BLaER1 (cell line): ENCODE measurements around the gene DENND6B.

Source experiments
- H3K27ac ChIP-seq: shearing (Covaris generic); formaldehyde crosslinking; 2 replicates; pipeline ENCODE4 v1.8.1; 2022
- H3K27me3 ChIP-seq: shearing (Covaris generic); formaldehyde crosslinking; 2 replicates; pipeline ENCODE4 v1.8.1; 2022
- H3K36me3 ChIP-seq: shearing (Covaris generic); formaldehyde crosslinking; 2 replicates; pipeline ENCODE4 v1.8.1; 2022
- H3K4me1 ChIP-seq: shearing (Covaris generic); formaldehyde crosslinking; 2 replicates; pipeline ENCODE4 v1.8.1; 2022
- H3K4me2 ChIP-seq: shearing (Covaris generic); formaldehyde crosslinking; 2 replicates; pipeline ENCODE4 v1.8.1; 2022
- H3K4me3 ChIP-seq: shearing (Covaris generic); formaldehyde crosslinking; 2 replicates; pipeline ENCODE4 v1.8.1; 2022
- H3K9ac ChIP-seq: shearing (Covaris generic); formaldehyde crosslinking; 2 replicates; pipeline ENCODE4 v1.8.1; 2022
- H3K9me3 ChIP-seq: shearing (Covaris generic); formaldehyde crosslinking; 2 replicates; pipeline ENCODE4 v1.8.1; 2022
- H4K20me1 ChIP-seq: shearing (Covaris generic); formaldehyde crosslinking; 2 replicates; pipeline ENCODE4 v1.8.1; 2022
- Cebpa-rat ChIP-seq: shearing (Covaris generic); IDR thresholded peaks from 2 replicates; pipeline ENCODE4 v1.8.1; 2022

Gene DENND6B

GRCh38 chr22:50269573-50269969 is 57.2 kb downstream of the DENND6B start:
- no peak for TF ChIP-seq Cebpa-rat
- Histone ChIP-seq H3K9me3 (peaks cover 9% of the 10 kb centered on the region; the same call in 1 of the 2 replicates), H3K4me2 (peak overlapping the region; percentile 99), H3K36me3 (peaks cover 24% of the 10 kb centered on the region), H3K27me3 (no peaks in the 10 kb centered on the region), H4K20me1 (peaks cover 32% of the 10 kb centered on the region), H3K4me3 (peak overlapping the region; percentile 72), H3K9ac (peak overlapping the region; percentile 76), H3K27ac (peak overlapping the region; percentile 71), H3K4me1 (peaks cover 67% of the 10 kb centered on the region)

- Histone ChIP-seq H3K4me3 (peak overlapping the region; percentile 72; the same call in 1 of the 2 replicates), H3K4me2 (peak overlapping the region; percentile 99), H3K27ac (no peak overlapping the region), H4K20me1 (peaks cover 26% of the 10 kb centered on the region; the same call in 1 of the 2 replicates), H3K27me3 (no peaks in the 10 kb centered on the region), H3K36me3 (peaks cover 24% of the 10 kb centered on the region), H3K9me3 (peaks cover 9% of the 10 kb centered on the region; the same call in 1 of the 2 replicates), H3K4me1 (peaks cover 66% of the 10 kb centered on the region), H3K9ac (no peak overlapping the region)
- TF ChIP-seq Cebpa-rat: no peak
Observed at GRCh38 chr22:50268655-50269113, 58.1 kb downstream of the DENND6B start.

- peaks cover 24% of the 10 kb centered on the region; the same call in 1 of the 2 replicates for H4K20me1 ChIP-seq
- H3K4me2 ChIP-seq: peak overlapping the region; percentile 99
- peaks cover 24% of the 10 kb centered on the region for H3K36me3 ChIP-seq
- no peak overlapping the region for H3K4me3 ChIP-seq
- no peak overlapping the region for H3K27ac ChIP-seq
- H3K4me1 ChIP-seq: peaks cover 69% of the 10 kb centered on the region
- H3K9ac ChIP-seq: 0 out of 2 replicates have a peak overlapping the region, but pooled peaks have one; percentile 19
- TF ChIP-seq Cebpa-rat: no peak
- no peaks in the 10 kb centered on the region for H3K27me3 ChIP-seq
- H3K9me3 ChIP-seq: peaks cover 9% of the 10 kb centered on the region; the same call in 1 of the 2 replicates
Observed at GRCh38 chr22:50267591-50268390, 59.0 kb downstream of the DENND6B start.

- Histone ChIP-seq H3K4me2 (no peak overlapping the region), H3K27ac (no peak overlapping the region), H3K4me1 (peaks cover 69% of the 10 kb centered on the region), H3K9ac (no peak overlapping the region), H3K4me3 (no peak overlapping the region), H3K9me3 (peaks cover 9% of the 10 kb centered on the region; the same call in 1 of the 2 replicates), H3K27me3 (no peaks in the 10 kb centered on the region), H4K20me1 (peaks cover 20% of the 10 kb centered on the region; the same call in 1 of the 2 replicates), H3K36me3 (peaks cover 24% of the 10 kb centered on the region)
- no peak for TF ChIP-seq Cebpa-rat
Observed at GRCh38 chr22:50266994-50267393, 59.8 kb downstream of the DENND6B start.

GRCh38 chr22:50264946-50265669 is 61.7 kb downstream of the DENND6B start:
- Histone ChIP-seq H3K36me3 (peaks cover 24% of the 10 kb centered on the region), H3K9me3 (peaks cover 9% of the 10 kb centered on the region; the same call in 1 of the 2 replicates), H4K20me1 (peaks cover 18% of the 10 kb centered on the region; the same call in 1 of the 2 replicates), H3K4me2 (peak overlapping the region; percentile 17; the same call in 1 of the 2 replicates), H3K27ac (no peak overlapping the region), H3K27me3 (no peaks in the 10 kb centered on the region), H3K9ac (0 out of 2 replicates have a peak overlapping the region, but pooled peaks have one; percentile 10), H3K4me1 (peaks cover 60% of the 10 kb centered on the region), H3K4me3 (no peak overlapping the region)
- no peak for TF ChIP-seq Cebpa-rat

- Histone ChIP-seq H3K9me3 (peaks cover 9% of the 10 kb centered on the region; the same call in 1 of the 2 replicates), H3K27ac (no peak overlapping the region), H3K4me3 (no peak overlapping the region), H4K20me1 (peaks cover 19% of the 10 kb centered on the region), H3K4me1 (peaks cover 59% of the 10 kb centered on the region), H3K27me3 (no peaks in the 10 kb centered on the region), H3K4me2 (no peak overlapping the region), H3K9ac (no peak overlapping the region), H3K36me3 (peaks cover 26% of the 10 kb centered on the region)
- no peak for TF ChIP-seq Cebpa-rat
Observed at GRCh38 chr22:50264104-50264745, 62.6 kb downstream of the DENND6B start.

- Histone ChIP-seq H3K27ac (peak overlapping the region; percentile 89), H3K4me1 (peaks cover 56% of the 10 kb centered on the region), H3K9me3 (peaks cover 9% of the 10 kb centered on the region; the same call in 1 of the 2 replicates), H3K36me3 (peaks cover 37% of the 10 kb centered on the region), H3K4me3 (peak overlapping the region; percentile 81; the same call in 1 of the 2 replicates), H3K9ac (peak overlapping the region; percentile 84; the same call in 1 of the 2 replicates), H3K27me3 (no peaks in the 10 kb centered on the region), H4K20me1 (peaks cover 24% of the 10 kb centered on the region), H3K4me2 (peak overlapping the region; percentile 97)
- no peak for TF ChIP-seq Cebpa-rat
Observed at GRCh38 chr22:50262973-50263617, 63.7 kb downstream of the DENND6B start.

GRCh38 chr22:50262460-50262911 is 64.3 kb downstream of the DENND6B start:
- H3K27me3 ChIP-seq: no peaks in the 10 kb centered on the region
- H3K36me3 ChIP-seq: peaks cover 42% of the 10 kb centered on the region
- peak overlapping the region; percentile 84 for H3K9ac ChIP-seq
- H4K20me1 ChIP-seq: peaks cover 30% of the 10 kb centered on the region
- H3K4me1 ChIP-seq: peaks cover 54% of the 10 kb centered on the region
- H3K27ac ChIP-seq: peak overlapping the region; percentile 89
- peaks cover 9% of the 10 kb centered on the region; the same call in 1 of the 2 replicates for H3K9me3 ChIP-seq
- TF ChIP-seq Cebpa-rat: no peak
- H3K4me2 ChIP-seq: peak overlapping the region; percentile 97
- H3K4me3 ChIP-seq: peak overlapping the region; percentile 81
